Astrocyte of the spinal cord (primary cell): Measurements from ENCODE around the gene CCDC180.

Experiments used
- DNase-seq: peaks from one replicate; pipeline ENCODE4 v3.0.0; 2011; ENCODE audit warnings: low read depth, low spot score
- H3K4me3 ChIP-seq: 2 replicates; pipeline ENCODE4 v1.5.1; 2011; ENCODE audit warnings: low read depth, mild to moderate bottlenecking, low read length, moderate library complexity
- in situ Hi-C: cut with HindIII; loops from 2 replicates; pipeline ENCODE4 v1.10.0; 2017; ENCODE audit warnings: low sequenced_read_pairs
- TF ChIP-seq, protein P1 (sequence below): IDR thresholded peaks from 2 replicates; pipeline ENCODE4 v1.5.1; 2012; ENCODE audit warnings: low read depth, mild to moderate bottlenecking, low read length, inconsistent platforms

CCDC180 gene

DNA sequence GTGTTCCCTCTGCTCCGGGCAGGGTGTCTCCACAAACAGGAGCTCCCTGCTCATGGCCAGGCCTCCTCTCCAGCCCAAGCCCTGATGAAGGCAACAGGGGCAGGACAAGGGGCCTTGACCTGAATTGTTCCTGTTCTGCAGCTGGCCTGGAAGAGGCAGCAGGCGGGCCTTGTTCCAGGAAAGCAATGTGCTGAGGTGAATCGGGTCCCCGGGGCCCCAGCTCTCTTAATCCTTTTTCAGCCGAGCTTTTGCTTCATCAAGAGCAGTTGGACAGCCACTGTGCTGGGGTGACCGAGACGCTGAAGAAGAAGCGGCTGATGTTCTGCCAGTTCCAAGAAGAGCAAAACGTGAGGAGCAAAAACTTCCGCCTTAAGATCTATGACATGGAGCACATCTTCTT is 41.4 kb downstream of the CCDC180 start:
- TF ChIP-seq, protein P1, sequence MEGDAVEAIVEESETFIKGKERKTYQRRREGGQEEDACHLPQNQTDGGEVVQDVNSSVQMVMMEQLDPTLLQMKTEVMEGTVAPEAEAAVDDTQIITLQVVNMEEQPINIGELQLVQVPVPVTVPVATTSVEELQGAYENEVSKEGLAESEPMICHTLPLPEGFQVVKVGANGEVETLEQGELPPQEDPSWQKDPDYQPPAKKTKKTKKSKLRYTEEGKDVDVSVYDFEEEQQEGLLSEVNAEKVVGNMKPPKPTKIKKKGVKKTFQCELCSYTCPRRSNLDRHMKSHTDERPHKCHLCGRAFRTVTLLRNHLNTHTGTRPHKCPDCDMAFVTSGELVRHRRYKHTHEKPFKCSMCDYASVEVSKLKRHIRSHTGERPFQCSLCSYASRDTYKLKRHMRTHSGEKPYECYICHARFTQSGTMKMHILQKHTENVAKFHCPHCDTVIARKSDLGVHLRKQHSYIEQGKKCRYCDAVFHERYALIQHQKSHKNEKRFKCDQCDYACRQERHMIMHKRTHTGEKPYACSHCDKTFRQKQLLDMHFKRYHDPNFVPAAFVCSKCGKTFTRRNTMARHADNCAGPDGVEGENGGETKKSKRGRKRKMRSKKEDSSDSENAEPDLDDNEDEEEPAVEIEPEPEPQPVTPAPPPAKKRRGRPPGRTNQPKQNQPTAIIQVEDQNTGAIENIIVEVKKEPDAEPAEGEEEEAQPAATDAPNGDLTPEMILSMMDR, result no peak
- no peak overlapping the region for H3K4me3 ChIP-seq
- no peak for DNase-seq
- in situ Hi-C loops, result no loop called here

DNA sequence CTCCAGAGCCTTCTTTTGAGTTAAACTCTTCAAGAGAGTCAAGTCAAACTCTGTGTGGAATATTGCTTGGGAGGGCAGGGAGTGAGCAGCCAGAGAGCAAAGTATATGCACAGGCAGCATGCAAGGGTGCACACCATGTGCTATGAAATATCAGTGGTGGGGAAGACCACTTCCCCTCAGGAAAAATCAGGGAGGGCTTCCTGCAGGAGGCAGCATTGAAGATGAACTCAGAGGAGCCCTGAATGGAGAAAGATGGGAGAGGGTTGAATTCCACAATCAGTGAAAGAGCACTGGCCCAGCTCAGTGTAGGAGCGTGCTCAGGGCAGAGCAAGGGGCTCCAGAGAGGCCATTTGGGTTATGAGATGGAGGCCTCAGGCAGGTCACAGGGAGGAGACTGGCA is 41.9 kb downstream of the CCDC180 start:
- TF ChIP-seq, protein P1, result no peak
- in situ Hi-C loops, result no loop called here
- no peak overlapping the region for H3K4me3 ChIP-seq
- no peak for DNase-seq

DNA sequence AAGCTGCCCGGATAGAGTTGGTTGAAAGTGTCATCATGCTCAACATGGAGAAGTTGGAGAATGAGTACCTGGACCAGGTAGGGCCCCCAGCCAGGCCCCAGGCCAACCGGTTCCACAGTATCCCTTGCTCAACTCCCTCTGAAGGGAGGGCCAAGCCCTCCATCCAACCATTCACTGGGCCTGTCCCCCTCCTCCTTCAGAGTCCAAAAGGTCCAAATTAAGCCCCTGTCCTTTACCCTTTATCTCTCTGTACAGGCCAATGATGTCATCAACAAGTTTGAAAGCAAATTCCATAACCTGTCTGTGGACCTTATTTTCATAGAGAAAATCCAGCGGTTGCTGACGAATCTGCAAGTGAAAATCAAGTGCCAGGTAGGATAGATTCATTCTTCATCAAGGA is 47.2 kb downstream of the CCDC180 start:
- no peak overlapping the region for H3K4me3 ChIP-seq
- no peak for DNase-seq
- TF ChIP-seq, protein P1, result no peak
- in situ Hi-C loops, result no loop called here

DNA sequence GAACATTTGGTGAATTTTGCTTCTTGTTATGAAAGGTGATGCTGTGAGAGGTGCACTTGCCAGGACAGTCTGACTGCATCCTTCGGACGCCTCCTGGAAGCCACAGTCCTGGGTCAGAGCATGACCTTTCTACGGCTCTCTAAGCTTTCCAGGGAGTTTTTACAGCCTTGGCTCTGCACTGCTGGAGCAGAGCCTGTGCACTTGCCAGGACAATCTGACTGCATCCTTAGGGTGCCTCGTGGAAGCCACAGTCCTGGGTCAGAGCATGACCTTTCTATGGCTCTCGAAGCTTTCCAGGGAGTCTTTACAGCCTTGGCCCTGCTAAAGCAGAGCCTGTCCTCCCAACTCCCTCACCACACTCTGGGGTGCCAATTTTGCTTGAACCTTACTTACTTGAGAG is 49.6 kb downstream of the CCDC180 start:
- H3K4me3 ChIP-seq, result no peak overlapping the region
- in situ Hi-C loops, result no loop called here
- no peak for DNase-seq
- TF ChIP-seq, protein P1, result no peak
